DND-41 (cell line): ENCODE results near the gene SLC9A2.

Source experiments
- CTCF ChIP-seq: IDR thresholded peaks from 2 replicates; pipeline ENCODE4 v1.5.1; 2012; ENCODE audit warnings: borderline replicate concordance, low read length, moderate library complexity, mild to moderate bottlenecking; ENCODE audit not compliant: poor library complexity, severe bottlenecking; ENCODE audit errors: extremely low read depth
- EZH2 ChIP-seq: IDR thresholded peaks from 3 replicates; pipeline ENCODE4 v1.6.1; 2012; ENCODE audit warnings: borderline replicate concordance, low read depth, mild to moderate bottlenecking, moderate library complexity, low read length, inconsistent platforms; ENCODE audit not compliant: severe bottlenecking

DNA sequence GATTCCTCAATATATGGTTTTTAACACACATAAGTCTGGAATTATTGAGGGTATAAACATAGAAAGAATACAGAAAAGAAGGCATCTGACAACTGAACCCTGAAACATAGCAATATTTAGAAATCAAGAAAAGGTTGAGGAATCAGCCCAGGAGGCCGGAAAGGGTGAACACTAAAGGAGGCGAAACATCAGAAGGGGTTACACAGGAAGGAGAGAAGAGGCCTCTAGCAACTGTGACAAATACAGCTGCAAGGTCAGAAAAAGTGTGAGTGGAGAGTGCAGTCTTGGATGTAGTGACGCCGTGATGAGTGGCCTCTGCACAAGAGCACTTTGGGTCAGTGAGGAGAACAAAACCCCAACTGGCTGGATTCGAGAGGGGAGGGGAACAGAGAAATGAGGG lies 70.7 kb downstream of the SLC9A2 start:
- TF ChIP-seq EZH2 (no peak), CTCF (no peak)
